GM12865 (cell line): ENCODE measurements around the gene SPTBN4.

Source experiments
- DNase-seq: peaks from one replicate; pipeline ENCODE4 v3.0.0; 2010; ENCODE audit warnings: low read depth
- H3K4me3 ChIP-seq: 2 replicates; pipeline ENCODE4 v1.5.1; 2011; ENCODE audit warnings: mild to moderate bottlenecking, low read depth, low read length, control low read depth
- CTCF ChIP-seq: IDR thresholded peaks from 2 replicates; pipeline ENCODE4 v1.5.1; 2011; ENCODE audit warnings: low read length, control low read depth, low read depth, inconsistent platforms; ENCODE audit not compliant: insufficient read depth; ENCODE audit errors: missing control alignments

The SPTBN4 gene

GRCh38 chr19:40466985-40467734 lies at the start of gene SPTBN4:
SPTBN4 (plus strand) TSS chr19:40467001; CDS start chr19:40472622, 5,621 bp downstream.
- TF ChIP-seq CTCF: no peak
- DNase-seq: no peak
- H3K4me3 ChIP-seq: peak within 1 kb of the TSS; percentile 55

- no peak overlapping the region for H3K4me3 ChIP-seq
- TF ChIP-seq CTCF: no peak
- DNase-seq: no peak
Measured at GRCh38 chr19:40417643-40417981, 49.2 kb upstream of the SPTBN4 start.

GRCh38 chr19:40418040-40418439 lies 48.8 kb upstream of the SPTBN4 start:
- no peak for TF ChIP-seq CTCF
- no peak overlapping the region for H3K4me3 ChIP-seq
- no peak for DNase-seq

DNA sequence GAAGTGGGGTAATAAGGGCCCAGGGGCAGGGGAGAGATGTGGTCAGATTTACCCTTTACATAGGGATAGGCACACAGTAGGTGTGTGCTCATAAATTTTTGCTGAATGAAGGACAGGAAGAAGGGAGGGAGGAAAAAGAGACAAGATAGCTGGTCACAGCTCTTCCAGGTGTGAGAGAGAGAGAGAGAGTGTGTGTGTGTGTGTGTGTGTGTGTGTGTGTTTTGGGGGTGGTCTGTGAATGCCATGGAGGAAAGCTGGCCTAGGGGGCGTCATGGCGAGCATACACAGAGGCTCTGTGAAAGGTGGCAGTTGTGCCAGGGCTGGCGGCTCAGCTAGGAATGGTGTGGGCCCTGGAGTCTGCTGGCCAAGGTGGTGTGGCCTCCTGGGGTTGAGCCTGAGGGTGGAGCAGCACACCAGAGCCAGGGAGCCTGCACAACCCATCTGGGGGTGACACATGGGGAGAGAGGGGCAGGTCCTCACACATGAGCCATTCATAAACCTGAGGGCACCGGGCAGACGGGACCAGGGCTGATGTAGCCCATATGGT lies 47.7 kb upstream of the SPTBN4 start:
- DNase-seq: peak; percentile 29
- TF ChIP-seq CTCF: no peak
- no peak overlapping the region for H3K4me3 ChIP-seq

DNA sequence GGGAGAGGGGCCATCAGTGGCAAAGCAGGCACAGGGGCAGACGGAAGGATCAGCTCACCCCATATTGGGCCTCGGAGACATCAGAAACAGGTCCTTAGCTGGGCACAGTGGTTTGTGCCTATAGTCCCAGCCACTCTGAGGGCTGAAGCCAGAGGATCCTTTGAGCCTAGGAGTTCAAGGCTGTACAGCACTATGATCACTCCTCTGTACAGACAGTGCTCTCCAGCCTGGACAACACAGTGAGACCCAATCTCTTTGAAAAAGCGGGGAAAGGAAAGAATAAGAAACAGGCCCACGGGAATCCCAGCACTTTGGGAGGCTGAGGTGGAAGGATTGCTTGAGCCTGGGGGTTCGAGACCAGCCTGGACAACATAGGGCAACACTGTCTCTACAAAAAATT lies 47.0 kb upstream of the SPTBN4 start:
- DNase-seq: no peak
- TF ChIP-seq CTCF: no peak
- H3K4me3 ChIP-seq: no peak overlapping the region

- TF ChIP-seq CTCF: no peak
- H3K4me3 ChIP-seq: peak overlapping the region; percentile 83
- DNase-seq: no peak
Measured at GRCh38 chr19:40420451-40420765, 46.4 kb upstream of the SPTBN4 start.
